ENCODE results near the gene TP63. TPM values are rescaled to one million over a fixed set of nuclear protein-coding genes. Genes with fewer than 3 reads are reported as not detected.
A peak's percentile ranks its signal among the peaks of the same experiment; 100 is the strongest.

TP63 gene
- total and polyA plus RNA-seq, 7 donors = under 0.01 to 0.28 (median 0.15) TPM; not detected in 3

DNA sequence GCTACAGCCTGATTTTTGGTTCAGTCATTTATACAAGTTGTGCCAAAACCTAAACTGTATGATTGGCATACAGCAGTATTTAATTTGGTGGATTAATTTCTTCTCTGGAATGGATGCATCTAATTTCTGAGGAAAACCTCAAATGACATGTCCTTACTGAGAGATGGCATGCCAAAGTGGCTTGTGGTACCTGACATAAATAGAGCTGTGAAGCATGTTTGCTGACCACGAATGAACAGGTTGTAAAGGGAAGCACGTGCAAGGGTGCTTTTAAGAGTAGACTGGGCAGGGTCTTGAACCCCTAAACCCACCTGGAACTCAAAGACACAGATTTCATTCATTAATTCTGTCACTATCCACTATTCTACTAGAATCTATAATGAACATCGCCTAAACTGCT lies 77.2 kb downstream of the TP63 start:
- DNase-seq = no peak
- H3K36me3 ChIP-seq = no peaks in the 10 kb centered on the region
- intact Hi-C loops (cut with DNase I) = no loop called here
- TF ChIP-seq, protein P1, sequence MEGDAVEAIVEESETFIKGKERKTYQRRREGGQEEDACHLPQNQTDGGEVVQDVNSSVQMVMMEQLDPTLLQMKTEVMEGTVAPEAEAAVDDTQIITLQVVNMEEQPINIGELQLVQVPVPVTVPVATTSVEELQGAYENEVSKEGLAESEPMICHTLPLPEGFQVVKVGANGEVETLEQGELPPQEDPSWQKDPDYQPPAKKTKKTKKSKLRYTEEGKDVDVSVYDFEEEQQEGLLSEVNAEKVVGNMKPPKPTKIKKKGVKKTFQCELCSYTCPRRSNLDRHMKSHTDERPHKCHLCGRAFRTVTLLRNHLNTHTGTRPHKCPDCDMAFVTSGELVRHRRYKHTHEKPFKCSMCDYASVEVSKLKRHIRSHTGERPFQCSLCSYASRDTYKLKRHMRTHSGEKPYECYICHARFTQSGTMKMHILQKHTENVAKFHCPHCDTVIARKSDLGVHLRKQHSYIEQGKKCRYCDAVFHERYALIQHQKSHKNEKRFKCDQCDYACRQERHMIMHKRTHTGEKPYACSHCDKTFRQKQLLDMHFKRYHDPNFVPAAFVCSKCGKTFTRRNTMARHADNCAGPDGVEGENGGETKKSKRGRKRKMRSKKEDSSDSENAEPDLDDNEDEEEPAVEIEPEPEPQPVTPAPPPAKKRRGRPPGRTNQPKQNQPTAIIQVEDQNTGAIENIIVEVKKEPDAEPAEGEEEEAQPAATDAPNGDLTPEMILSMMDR (IDR thresholded peaks at IDR 0.05) = no peak
- TF ChIP-seq POLR2A (IDR thresholded peaks at IDR 0.05) = no peak
- TF ChIP-seq EP300 (IDR thresholded peaks at IDR 0.05) = no peak
- no peaks in the 10 kb centered on the region for H3K27me3 ChIP-seq
- H3K9me3 ChIP-seq = no peaks in the 10 kb centered on the region
- no peak overlapping the region for H3K4me3 ChIP-seq
- H3K27ac ChIP-seq = no peak overlapping the region
- peaks cover 0 to 30% (median 15%) of the 10 kb centered on the region in 4 donors for H3K4me1 ChIP-seq
- 73 to 83% methylated on average over 3 of the region's 3 CpGs for WGBS, 2 donors

DNA sequence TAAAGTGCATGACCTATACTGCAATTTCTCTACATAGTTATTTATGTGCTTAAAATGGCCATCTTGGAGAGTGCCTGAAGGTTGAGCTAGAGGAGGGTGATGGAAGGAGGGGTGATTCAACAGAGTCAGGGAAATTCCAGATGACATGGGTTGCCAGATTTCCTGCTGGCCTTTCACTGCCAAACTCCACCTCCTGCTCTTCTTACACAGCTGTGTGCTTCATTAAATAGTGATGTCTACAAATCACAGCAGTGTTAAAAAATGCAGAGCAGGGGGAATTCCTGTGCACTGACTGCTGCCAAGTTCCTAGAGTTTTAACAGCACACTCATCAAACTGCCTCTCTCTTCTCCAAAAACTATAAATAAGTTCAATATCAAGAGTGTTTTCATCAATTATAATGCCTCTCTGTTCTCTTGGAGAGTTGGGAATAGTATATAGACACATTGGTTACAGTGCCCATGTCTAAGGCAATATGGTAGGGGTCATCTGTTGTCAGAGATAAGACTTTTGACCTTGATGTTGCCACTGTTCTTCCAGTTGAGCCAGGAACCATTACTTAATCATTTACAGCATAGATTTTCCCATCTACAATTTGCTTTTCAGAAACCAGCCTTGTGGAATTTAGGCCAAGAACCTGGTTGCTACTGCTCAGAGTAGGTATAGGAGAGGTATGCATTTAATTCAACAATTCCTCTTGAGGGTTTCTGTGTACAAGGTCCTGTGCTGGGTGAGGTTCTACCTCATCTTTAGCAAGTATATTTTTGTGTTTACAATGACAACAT lies 79.6 kb downstream of the TP63 start:
- Histone ChIP-seq H3K4me1 (peaks cover 0 to 30% (median 15%) of the 10 kb centered on the region in 4 donors), H3K36me3 (no peaks in the 10 kb centered on the region), H3K27ac (no peak overlapping the region), H3K4me3 (no peak overlapping the region), H3K9me3 (no peaks in the 10 kb centered on the region), H3K27me3 (no peaks in the 10 kb centered on the region)
- peak; percentile 72 for DNase-seq
- intact Hi-C loops (cut with DNase I) = no loop called here
- TF ChIP-seq POLR2A (IDR thresholded peaks at IDR 0.05) = no peak
- TF ChIP-seq POLR2AphosphoS5 (IDR thresholded peaks at IDR 0.05) = peak; percentile 76 to 98 (median 94)
- TF ChIP-seq, protein P1 (IDR thresholded peaks at IDR 0.05) = no peak
- peak in 3 of 4 donors; percentile 47 to 90 (median 64) for TF ChIP-seq EP300 (IDR thresholded peaks at IDR 0.05)

DNA sequence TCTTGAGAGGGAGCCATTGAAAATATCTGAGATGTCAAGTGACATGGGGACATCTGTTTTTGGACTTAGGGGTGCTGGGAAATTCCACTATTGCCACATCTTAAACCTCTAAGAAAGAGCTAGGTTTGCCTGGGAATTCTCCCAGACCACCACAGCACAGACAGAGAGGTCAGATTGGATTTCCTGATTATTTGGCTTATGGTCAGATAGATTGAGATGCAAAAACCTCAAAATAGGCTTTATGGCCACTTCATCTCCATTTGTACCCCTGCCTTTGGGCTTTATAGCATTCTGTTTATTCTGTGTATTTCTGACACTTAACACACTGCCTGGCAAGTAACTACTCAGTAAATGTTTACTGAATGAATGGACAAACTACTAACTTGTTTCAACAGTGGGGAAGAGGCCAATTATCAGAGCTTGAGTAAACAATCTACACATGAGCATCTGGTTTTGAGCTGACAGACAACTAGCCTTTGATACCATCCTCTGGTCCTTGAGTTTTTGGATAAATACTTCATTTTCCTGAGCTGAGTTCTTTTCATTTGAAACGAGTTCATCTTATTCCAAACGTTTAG lies 81.8 kb downstream of the TP63 start:
- no peak for TF ChIP-seq POLR2A (IDR thresholded peaks at IDR 0.05)
- no peak for TF ChIP-seq EP300 (IDR thresholded peaks at IDR 0.05)
- TF ChIP-seq, protein P1 (IDR thresholded peaks at IDR 0.05) = no peak
- no peak for TF ChIP-seq POLR2AphosphoS5 (IDR thresholded peaks at IDR 0.05)
- H3K27me3 ChIP-seq = no peaks in the 10 kb centered on the region
- H3K4me3 ChIP-seq = no peak overlapping the region
- H3K27ac ChIP-seq = no peak overlapping the region
- DNase-seq = no peak
- WGBS, 2 donors = 65% methylated on average over 2 of the region's 2 CpGs
- peaks cover 0 to 30% (median 15%) of the 10 kb centered on the region in 4 donors for H3K4me1 ChIP-seq
- no peaks in the 10 kb centered on the region for H3K36me3 ChIP-seq
- intact Hi-C loops (cut with DNase I) = no loop called here
- H3K9me3 ChIP-seq = no peaks in the 10 kb centered on the region

DNA sequence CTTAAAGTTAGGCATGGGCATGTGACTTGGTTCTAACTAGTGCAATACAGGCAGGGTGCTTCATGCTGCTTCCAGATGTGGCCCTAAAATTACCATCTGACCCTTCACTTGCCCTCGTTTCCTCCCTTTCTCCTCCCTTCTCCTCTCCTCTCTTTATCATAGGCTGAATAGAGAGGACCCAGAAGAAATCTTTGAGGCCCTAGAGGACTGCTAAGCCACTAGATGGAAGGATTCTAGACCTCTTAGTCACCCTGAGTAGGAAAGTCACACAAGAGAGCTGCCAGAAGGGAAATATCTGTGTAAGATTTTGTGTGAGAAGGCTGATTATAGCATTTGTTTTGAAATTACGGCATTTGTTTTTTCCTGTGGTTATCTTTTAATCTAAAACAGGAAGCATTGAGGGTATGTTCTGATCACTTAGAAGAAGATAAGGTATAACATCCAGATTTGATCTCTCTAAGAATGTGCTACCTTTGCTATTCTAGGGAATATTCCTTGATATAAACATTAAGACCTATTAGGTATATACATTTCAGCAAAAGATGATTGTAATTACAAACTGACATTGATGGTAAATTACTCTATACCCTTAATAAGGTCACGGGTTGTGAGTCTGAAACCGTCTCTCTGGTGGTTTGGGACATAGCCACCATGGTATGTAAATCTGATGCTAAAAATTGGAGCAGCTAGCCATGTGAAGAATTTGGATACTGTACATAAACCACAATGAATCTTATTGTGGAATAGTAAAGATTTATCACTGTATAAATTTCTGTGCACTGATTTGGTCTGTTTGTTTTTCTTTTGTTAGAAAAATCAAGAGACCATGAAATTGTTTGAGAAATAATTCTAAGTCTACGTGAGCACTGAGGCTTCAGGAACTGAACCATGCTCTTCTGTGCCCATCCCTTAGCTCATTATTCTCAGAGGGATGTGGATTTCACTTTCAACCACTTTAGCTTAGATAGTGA lies 84.1 kb downstream of the TP63 start:
- H3K9me3 ChIP-seq = no peaks in the 10 kb centered on the region
- H3K4me3 ChIP-seq = no peak overlapping the region
- H3K27ac ChIP-seq = no peak overlapping the region
- H3K4me1 ChIP-seq = peaks cover 0 to 24% (median 12%) of the 10 kb centered on the region in 4 donors
- intact Hi-C loops (cut with DNase I) = no loop called here
- H3K27me3 ChIP-seq = no peaks in the 10 kb centered on the region
- 50 to 76% methylated on average over 5 of the region's 5 CpGs for WGBS, 2 donors
- no peak for TF ChIP-seq POLR2A (IDR thresholded peaks at IDR 0.05)
- TF ChIP-seq, protein P1 (IDR thresholded peaks at IDR 0.05) = no peak
- no peak for TF ChIP-seq POLR2AphosphoS5 (IDR thresholded peaks at IDR 0.05)
- TF ChIP-seq EP300 (IDR thresholded peaks at IDR 0.05) = no peak
- no peaks in the 10 kb centered on the region for H3K36me3 ChIP-seq
- DNase-seq = no peak

Data from sigmoid colon (tissue), 7 donors.